Fibroblast of skin of left biceps (primary cell): ENCODE measurements around the gene ITGA6.

Experiments
- DNase-seq, 2 experiments: peaks; one replicate each; pipeline ENCODE4 v3.0.0-alpha.2; 2013; ENCODE audit warnings: low read depth in 2 of 2

Gene ITGA6

DNA sequence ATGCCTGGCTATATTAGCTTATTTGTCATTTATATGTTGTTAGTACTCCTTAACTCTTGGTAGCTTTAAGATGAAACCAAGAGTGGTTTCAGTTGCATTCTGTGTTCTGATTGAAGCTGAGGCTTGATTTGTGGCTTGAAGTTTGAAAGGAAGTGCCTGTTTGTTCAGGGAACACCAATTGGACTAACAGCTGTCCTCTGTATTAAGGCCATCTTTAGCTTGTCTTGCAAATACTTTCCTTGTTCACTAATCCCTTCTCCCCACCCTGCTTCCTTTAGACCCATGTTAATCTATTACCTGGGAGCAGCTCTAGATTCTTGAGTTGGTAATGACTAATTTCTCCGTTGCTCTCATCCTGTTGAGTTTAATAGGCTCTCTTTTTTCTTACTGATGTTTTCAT lies 13.4 kb downstream of the ITGA6 start:
- DNase-seq, result no peak

DNA sequence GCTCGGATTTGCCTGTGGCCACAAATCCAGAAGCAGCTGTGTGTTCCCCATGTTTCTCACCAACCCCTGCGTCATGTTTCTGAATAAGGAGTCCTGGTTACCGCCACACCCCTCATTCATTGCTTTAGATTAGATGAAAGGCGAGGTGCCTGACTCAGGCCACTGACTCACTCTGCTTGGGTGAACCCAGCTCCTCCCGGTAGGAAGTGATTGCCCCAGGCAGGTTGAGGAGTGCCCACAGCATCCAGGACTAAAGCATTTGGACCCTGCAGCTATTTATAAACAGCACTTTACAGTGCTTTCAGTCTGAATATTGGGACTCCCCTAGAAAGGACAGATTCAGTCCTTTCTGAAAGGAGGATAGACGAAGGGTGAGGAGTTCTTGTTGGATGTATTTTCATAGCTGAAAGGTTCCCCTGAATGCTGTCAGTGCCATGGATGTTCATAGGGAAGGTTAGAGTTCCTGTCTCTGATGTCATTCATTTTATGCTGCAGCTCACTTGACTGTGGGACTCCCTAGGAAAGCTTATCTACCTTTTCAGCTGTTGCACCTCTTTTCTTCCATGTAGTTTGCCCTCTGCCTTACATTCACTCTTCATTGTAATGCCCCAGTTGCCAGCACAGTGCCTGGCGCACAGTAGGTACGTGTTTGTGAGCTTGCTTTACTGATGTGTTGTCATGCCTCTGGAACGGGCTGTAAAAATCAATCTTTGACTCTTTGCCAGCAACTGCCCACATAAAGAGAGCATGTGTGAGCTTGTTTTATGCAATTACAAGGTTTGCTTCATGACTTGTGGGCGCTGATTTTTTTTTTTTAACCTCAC lies 14.9 kb downstream of the ITGA6 start:
- no peak for DNase-seq

DNA sequence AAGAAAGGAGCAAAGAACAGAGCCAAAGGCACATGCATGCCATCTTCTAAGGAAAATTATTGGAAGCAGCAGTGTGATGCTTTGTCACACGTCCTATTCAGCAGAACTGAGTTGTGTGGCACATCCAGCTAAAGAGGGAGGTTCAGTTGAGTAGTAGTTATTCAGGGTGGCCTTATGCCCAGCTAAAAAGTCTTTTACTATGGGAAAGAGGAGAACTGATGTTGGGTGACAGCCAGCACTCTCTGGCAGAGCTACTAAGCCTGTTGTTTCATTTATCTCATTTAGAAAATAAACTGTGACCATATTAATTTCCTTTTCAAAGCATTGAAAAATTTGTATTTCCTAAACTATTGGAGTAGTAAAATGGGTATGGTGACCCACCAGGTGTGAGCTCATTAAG lies 18.5 kb downstream of the ITGA6 start:
- DNase-seq, result no peak

DNA sequence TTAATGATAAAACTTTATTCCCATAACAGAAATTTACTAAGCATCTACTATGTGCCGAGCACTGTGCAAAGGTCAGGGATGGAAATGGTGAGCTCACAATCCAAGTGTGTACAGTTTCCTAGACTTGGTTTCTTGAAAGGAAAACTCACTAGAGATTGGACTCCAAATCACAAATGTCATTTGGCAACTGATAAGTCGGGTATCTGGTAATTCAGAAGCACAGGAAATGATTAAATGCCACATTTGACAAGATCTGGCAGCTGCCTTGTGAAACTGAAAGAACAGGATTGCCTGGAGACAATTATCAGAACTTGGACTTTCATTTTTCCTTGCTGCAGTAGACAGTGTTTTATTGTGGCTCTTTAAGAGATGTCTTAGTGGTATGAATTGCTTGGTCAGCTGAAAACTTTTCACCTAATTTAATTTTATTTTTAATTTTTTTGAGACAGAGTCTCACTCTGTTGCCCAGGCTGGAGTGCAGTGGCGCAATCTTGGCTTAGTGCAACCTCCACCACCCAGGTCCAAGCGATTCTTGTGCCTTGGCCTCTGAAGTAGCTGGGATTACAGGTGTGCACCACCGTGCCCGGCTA lies 19.2 kb downstream of the ITGA6 start:
- no peak for DNase-seq

DNA sequence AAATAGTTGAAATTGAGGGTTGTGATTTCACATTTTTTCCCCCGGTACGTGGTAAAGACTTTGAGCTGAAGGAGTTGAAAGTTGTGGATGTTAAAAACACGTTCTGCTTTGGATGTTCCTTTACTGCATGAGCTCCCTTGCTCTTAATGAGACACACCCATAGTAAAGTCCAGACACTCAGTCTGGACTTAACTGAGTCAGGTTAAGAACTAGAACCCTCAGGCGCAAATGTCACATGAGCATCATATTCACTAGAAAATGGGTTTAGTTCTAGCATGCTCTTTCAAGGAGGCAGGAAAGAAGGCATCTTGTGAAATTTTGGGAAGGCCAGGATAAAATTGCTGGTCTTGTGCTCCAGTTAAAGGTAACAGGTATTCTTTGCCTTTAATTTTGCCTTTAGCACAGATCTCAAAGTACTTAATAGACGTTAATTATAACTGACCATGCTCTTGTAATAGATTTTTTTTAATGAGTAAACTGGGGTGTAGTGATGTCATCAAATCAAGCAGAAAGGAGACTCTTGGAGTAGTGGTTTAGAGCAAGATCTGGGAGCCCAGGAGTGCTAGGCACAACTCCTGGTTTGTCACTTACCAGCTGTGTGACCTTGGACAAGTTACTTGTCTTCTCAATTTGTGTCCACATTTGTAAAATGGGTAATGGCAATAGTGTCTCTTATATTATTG lies 20.6 kb downstream of the ITGA6 start:
- DNase-seq, result no peak

DNA sequence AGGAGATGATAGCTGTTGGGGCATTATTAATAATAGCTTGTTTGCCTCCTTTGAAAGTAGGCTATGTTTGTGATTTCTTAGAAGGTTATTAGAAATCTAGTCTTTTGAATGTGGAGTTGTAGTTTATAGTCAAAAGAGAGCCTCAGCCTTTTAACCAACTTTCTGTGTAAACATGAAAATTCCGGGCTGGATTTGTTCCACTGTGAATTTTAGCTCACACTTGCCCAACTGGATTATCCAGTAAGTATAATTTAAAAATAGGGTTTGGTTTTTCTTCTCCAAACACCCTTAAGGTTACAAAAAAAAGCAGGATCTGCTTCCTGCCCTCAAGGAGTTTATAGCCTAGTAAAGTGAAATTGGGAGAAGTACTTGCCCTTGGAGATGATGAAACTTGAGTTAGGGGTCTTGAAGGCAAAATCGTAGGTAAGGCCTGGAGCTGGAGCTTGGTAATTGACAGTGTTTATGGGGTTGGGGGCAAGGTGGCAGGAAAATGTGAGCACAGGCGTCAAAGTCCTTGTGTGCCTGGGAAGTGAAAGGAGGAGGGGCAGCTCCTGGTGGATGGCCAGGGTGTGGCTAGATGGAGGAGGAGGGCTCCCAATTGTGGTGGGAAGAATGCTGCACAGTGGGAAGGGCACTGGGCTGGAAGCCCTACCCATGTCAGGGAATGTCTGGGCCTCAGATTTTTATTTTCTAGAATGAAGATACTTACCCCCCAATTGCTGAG lies 21.3 kb downstream of the ITGA6 start:
- DNase-seq, result no peak

DNA sequence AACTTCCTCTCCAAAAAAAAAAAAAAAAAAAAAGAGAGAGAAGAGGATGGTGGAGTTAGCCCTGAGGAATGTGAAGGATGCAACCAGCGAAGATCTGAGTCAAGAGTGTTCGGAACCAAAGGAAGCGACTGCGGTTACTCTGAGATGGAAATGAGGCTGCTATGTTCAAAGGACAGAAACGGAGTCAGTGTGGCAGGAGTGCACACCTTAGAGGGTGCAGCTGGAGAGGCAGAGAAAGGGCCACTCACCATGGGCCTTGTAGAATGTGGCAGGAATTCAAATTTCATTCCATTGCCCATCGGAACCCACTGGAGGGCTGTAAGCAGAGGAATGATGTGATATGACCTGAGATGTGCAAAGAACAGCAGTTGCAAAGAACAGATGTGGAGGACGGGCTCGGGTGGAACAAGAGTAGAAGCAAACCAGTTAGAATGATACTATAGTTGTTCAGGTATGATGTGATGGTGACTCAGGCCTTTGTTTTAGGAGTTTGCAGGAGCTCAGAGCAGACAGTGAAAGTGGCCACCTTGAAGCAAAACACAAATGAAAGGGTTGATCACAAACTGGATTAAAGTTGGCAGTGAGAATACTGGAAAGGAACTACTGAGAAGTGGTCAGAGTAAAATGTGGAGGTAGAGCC lies 22.6 kb downstream of the ITGA6 start:
- DNase-seq, result no peak

DNA sequence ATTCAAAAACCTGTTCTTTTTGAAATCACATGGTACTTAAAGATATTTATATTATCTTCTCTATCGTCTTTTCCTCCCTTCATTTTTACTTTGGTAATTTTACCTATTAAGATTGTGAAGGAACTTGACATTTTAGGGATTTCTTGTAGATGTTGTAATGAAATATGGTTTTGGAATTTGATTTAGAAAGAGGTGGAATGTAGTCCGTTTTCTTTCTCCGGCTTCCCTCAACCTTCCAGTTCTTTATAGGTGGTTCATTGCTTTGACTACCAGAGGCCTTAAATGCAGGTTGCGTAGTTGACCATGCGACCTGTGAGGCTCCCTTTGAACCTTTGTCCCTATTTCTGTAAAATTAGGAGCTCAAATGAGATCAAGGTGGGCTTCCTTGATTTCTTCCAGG lies 24.5 kb downstream of the ITGA6 start:
- no peak for DNase-seq

DNA sequence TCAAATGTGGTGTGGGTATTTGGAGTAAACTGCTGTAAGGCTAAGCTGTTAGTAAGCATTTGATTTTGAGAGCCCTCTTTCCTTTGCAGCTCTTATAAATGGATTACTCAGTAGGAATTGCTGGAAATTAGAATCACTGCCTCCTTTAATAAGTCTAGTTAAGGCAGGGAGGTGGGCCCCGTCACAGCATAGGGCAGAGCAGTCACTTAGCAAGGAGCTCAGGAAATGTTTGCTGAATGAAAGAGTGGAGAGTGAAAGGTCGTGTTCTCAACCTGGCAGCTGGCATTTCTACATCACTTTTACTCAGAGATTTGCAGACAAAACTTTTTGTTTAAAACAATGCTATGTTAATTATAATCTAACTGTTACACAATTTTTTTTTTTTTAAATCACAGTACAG lies 25.5 kb downstream of the ITGA6 start:
- no peak for DNase-seq

DNA sequence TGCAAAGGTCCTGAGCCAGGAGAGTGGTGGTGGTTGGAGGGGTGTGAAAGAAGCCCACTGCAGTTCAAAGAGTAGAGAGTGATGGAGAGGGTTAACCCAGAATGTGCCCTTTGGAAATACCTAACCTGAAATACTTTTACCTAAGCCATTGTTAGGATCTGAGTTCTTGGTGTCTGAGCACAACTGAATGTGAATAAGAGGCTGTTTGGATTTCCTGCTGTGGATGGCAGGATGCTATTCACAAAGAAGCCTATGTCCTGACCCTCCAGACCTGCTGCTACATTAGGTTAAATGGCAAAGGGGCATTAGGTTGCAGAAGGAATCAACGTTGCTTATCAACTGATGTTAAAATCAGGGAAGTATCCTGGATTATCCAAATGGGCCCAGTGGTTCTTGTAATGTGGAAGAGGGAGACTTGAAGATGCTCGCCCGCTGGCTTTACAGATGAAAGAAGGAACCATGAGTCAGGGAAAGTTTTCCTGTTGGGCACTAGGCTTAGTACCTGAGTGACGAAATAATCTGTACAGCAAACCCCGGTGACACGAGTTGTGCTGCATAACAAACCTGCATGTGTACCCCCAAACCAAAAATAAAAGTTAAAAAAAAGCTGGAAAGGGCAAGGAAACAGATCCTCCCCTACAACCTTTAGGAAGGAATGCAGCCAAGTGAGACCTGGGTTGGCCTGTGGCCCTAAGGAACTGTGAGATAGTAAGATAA lies 27.2 kb downstream of the ITGA6 start:
- no peak for DNase-seq

DNA sequence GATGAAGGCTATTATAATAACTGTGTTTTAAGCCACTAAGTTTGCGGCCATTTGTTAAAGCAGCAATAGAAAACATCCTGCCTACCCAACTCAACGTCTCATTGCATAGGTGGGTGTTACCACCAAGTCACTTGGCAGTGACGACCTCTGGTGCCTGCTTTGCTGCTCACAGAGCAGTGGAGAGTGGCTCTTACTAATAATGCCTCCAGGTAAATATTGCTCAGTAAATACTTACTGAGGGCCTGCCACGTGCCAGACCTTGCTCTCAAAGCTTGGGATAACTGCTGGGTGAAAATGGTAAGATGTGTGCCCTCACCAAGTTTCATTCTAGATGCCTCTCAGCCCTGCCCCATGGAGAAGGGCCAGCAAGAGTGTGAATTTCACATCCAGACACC lies 27.7 kb downstream of the ITGA6 start:
- DNase-seq, result no peak

DNA sequence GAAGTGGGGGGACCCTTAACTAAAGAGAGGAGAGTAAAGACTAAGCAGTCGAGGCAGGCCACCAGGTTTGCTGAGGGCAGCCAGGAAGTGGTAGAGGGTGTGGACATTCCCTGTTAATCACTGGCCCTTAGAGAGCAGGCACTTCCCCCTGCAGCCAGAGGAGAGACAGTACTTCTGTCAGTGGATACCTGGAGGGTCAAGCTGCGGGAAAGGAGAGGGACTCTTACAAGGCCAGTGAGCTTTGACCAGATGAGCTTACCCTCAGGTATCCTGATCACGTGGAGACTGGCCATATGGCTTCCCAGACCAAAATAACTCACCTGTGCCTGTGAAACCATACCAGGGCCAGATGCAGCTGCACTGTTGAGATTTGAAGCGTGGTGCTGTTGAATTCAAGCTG lies 28.6 kb downstream of the ITGA6 start:
- no peak for DNase-seq

DNA sequence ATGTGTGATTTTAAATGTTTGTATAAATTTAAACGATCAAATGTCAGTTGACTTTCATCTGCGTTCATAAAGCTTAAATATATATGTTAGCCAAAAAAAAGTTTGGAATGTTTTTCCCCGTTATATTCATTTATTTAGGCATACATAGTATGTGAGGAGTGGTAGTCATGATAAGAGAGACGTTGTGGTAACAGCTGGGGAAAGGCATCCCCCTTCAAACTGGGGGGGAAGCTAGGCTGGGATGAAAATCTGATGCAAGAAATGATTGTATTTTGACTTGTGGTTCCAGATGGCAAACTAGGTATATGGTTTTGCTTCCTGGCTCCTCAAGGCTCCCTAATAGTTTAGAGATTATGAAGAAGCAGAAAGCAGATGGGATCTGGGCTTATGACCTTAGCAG lies 30.1 kb downstream of the ITGA6 start:
- no peak for DNase-seq

DNA sequence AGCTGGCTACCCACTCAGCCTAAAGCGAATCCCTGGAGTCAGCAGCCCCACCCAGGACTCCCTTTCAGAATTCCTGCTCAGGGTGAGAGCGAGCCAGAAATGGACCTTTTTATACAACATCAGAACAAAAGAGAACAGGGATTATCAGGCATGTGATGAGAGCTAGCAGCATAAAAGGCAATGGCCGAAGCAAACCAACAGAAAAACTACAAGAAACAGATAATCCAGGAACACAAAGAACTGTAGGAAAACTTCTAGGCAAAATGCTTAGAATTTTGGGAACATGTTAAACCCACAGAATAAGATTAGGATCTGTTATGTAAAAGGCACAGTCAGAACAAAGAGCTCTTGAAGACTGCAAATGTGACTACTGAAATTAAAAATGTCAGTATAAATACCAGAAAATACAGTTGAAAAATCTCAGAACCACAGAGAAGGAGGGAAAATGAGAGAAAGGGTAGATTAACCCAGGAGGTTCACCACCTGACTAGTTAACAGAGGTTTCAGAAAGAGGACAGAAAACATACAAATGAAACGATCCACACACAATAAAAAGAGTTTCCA lies 31.3 kb downstream of the ITGA6 start:
- no peak for DNase-seq

DNA sequence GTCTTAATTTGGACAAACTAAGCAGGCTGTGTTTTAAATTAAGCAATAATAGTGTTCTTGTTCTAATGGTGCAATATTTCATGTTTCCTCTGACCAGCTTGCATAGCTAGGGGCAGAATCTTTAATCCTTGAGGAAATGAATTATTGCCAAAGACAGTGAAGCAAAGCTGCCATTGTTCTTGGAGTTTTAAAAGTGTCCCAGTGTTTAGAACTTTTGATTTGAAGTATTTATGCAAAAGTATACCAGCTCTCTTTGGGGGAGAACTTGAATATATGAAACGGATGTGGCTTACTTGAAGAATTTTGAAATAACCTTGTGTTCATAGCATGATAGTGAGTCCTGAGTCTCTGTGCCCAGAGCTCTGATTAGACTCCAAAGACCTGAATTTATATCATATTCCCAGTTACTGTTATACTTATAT lies 33.4 kb downstream of the ITGA6 start:
- DNase-seq, result no peak

DNA sequence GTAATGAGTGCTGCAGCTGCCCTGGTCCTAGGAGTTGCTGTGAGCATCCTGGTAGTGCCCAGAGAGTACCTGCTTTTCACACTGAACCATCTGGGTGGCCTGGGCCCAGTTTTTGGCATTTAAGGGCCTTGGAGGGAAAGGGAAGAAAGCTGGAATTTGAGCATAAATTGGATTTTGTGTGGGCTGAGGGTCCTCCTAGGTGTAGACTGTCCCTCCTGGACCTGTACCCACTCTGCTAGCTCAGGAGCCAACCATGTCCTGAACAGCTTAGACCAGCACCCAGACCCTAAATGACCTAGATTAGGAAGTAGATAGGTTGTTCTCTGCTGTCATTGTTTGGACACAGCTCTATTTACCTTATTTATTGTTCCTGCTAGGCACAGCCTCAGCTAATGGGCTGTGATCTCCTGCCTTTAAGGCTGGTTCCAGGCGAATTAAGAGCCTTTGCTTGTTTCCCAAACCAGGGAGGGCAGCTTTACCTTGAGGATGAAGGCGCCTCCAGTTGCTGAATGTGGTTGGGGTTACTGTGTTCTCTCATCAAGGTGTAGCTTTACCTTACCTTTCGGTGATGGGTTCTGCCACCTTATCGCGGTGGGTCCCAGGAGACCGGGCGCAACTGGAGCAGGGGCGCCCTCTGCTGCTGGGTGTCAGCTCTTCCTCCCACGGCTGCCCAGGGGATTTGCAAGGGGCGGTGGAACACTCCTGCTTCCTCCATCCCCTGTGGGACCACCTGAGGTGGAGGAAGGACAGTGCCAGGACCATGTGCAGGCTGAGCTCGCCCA lies 34.4 kb downstream of the ITGA6 start:
- no peak for DNase-seq

DNA sequence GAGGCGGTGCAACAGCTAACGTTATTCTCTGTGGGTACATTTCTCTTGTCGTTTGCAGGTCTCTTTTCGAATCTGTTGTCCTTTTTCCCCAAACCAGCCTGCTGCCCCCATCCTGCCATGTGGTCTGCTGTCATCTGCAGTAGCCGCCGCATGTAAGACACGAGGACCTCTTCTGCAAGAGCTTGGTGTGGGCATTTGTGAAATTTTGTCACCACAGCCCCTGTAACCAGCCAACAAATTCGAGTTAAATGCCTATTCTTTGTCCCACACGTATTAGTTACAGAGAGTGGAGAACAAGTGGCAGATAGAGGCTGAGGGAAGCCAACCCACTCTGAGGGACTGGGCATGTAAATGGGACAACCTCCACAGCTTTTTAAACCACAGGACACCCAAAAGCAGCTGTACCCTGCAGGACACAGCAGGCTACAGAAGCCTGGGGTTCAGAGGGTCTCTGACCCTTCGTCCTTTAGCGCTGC lies 35.0 kb downstream of the ITGA6 start:
- no peak for DNase-seq

DNA sequence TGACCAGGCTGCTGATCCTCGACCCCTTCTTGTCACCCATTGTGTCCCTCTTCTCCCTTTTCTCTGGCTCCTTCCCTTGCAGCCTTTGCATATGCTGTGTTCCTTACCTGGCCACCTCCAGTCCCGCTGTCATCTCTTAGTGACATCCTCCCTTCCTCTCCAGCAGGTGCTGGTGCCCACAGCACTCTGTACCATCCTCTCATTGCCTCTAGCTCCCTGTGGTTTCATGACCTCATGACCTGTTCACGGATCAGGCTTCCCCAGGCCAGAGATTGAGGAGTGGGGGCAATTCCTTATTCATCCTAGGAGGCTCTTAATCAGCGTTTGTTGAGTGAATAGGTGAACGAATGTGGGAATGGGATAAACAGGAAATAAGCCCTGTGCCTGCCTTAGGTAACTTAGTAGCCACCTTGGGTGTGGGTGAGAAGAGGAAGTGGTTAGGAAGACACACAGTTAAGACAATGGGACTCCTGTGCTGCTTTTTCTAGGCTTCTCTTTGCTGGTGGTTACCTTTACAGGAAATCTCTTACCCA lies 35.5 kb downstream of the ITGA6 start:
- DNase-seq, result no peak

DNA sequence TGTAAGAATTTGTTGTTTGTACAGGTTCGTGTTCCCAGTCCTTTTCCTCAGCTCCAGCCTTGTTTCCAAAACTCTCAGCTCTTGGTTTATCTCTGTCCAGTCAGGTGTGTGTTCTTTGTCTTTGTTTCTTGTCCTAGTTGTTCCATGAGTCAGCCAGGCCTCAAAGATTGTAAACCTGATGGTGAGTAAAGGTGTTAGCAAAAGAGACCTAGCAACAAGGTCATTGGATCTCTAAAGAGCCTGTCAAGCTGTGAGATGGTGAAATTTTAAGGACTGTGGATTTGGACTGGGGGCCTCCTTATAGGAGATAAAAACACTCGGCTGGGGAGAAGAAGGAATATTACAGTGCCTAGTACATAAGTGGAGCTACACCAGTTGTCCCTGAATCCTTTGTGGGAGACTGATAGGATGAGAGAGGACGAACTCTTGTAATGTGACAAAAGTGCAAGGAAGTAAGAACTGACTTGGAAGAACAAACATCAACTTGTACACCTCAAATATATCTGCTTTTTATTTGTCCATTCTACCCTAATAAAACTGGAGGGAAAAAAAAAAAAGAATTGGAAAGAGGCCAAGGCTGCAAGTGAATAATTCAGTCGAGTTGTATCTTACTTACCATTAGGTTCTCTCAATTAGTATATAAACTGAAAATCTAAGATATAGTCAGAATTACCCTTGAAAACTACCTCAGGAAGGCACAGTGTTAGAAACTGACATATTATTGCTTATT lies 37.2 kb downstream of the ITGA6 start:
- DNase-seq, result no peak
